ENCODE measurements around the gene IQCN.

Gene IQCN

GRCh38 chr19:18282021-18282787 lies 8.0 kb upstream of the IQCN start:
- no peak for DNase-seq (ENCODE audit: low spot score)
- CTCF ChIA-PET: interaction anchor here (0.5 to 0.6 kb wide), 3 partner anchors 22 to 106 kb away, joined by 3 to 4 read pairs (median 4); no protein-coding TSS in a partner anchor
- POLR2A ChIA-PET (ENCODE audit: low non-redundant PET): interaction anchor here (0.5 to 5.0 kb wide), 6 partner anchors 10 to 82 kb away, joined by 3 to 40 read pairs (median 6); partner anchors contain the start of gene LSM4
- H3K27ac ChIP-seq: peak overlapping the region; percentile 99
- TF ChIP-seq CTCF (conservative IDR thresholded peaks at IDR 0.05; ENCODE audit: low read depth): no peak

- no peak for TF ChIP-seq CTCF (conservative IDR thresholded peaks at IDR 0.05; ENCODE audit: low read depth)
- peak within 1 kb of the TSS; percentile 99 for H3K27ac ChIP-seq
- CTCF ChIA-PET: interaction anchor here (0.5 to 3.1 kb wide), 2 partner anchors 29 to 90 kb away, joined by 4 to 16 read pairs; no protein-coding TSS in a partner anchor
- POLR2A ChIA-PET (ENCODE audit: low non-redundant PET): interaction anchor here (0.5 to 5.0 kb wide), 9 partner anchors 10 to 83 kb away, joined by 3 to 40 read pairs (median 6); partner anchors contain the start of gene LSM4
- peak; percentile 96 for DNase-seq (ENCODE audit: low spot score)
These were observed 7.1 kb upstream of the IQCN start, which contains the start of gene JUND for GRCh38 chr19:18281082-18282020. Gene JUND, minus strand, starts transcription at chr19:18281622. Its CDS starts 138 bp downstream, at chr19:18281484.

GRCh38 chr19:18280247-18281081 lies 6.2 kb upstream of the IQCN start:
- H3K27ac ChIP-seq: peak overlapping the region; percentile 99
- TF ChIP-seq CTCF (conservative IDR thresholded peaks at IDR 0.05; ENCODE audit: low read depth): no peak
- peak; percentile 91 for DNase-seq (ENCODE audit: low spot score)
- ChIA-PET CTCF (interaction anchor here (0.7 to 3.1 kb wide), 6 partner anchors 12 to 223 kb away, joined by 6 to 23 read pairs (median 7); partner anchors contain the start of gene LSM4), POLR2A (ENCODE audit: low non-redundant PET) (interaction anchor here (0.5 to 5.0 kb wide), 6 partner anchors 12 to 672 kb away, joined by 4 to 40 read pairs (median 6); partner anchors contain the start of gene LSM4)

- DNase-seq (ENCODE audit: low spot score): peak; percentile 96
- peak; percentile 99 for TF ChIP-seq CTCF (conservative IDR thresholded peaks at IDR 0.05; ENCODE audit: low read depth)
- ChIA-PET CTCF (interaction anchor here (0.6 to 3.1 kb wide), 17 partner anchors 13 to 690 kb away, joined by 3 to 23 read pairs (median 4); partner anchors contain the start of gene LSM4), POLR2A (ENCODE audit: low non-redundant PET) (interaction anchor here (0.7 to 5.0 kb wide), 4 partner anchors 12 to 49 kb away, joined by 6 to 40 read pairs (median 10); partner anchors contain the start of gene LSM4)
- peak overlapping the region; percentile 99 for H3K27ac ChIP-seq
These were observed 5.4 kb upstream of the IQCN start for GRCh38 chr19:18279516-18280246.

GRCh38 chr19:18279266-18279515 lies 4.9 kb upstream of the IQCN start:
- CTCF ChIA-PET: interaction anchor here (0.6 to 3.1 kb wide), 18 partner anchors 13 to 1020 kb away, joined by 3 to 23 read pairs (median 4); partner anchors contain the start of gene LSM4
- DNase-seq (ENCODE audit: low spot score): no peak
- POLR2A ChIA-PET (ENCODE audit: low non-redundant PET): interaction anchor here (0.7 to 5.0 kb wide), 2 partner anchors 42 to 46 kb away, joined by 11 to 40 read pairs; partner anchors contain the start of gene LSM4
- TF ChIP-seq CTCF (conservative IDR thresholded peaks at IDR 0.05; ENCODE audit: low read depth): no peak
- peak overlapping the region; percentile 99 for H3K27ac ChIP-seq

Data from RWPE1 (cell line).